ENCODE data around the gene OR51B2.

Gene OR51B2

DNA sequence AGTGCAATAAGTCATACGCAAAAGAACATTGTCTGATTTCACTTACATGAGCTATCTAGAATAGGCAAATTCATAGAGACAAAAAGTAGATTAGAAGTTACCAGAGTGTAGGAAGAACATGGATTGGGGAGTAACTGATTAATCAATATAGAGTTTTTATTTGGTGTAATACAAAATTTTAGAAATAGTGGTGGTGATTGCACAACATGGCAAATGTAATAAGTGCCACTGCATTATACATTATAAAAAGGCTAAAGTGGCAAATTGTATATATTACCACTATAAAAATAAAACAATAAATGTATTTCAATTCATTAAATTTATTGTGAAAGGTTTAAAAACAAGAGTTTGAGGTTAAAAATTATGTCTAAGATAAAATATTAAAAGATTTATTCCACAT is 13.7 kb downstream of the OR51B2 start:
- TF ChIP-seq, protein P1, sequence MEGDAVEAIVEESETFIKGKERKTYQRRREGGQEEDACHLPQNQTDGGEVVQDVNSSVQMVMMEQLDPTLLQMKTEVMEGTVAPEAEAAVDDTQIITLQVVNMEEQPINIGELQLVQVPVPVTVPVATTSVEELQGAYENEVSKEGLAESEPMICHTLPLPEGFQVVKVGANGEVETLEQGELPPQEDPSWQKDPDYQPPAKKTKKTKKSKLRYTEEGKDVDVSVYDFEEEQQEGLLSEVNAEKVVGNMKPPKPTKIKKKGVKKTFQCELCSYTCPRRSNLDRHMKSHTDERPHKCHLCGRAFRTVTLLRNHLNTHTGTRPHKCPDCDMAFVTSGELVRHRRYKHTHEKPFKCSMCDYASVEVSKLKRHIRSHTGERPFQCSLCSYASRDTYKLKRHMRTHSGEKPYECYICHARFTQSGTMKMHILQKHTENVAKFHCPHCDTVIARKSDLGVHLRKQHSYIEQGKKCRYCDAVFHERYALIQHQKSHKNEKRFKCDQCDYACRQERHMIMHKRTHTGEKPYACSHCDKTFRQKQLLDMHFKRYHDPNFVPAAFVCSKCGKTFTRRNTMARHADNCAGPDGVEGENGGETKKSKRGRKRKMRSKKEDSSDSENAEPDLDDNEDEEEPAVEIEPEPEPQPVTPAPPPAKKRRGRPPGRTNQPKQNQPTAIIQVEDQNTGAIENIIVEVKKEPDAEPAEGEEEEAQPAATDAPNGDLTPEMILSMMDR (IDR thresholded peaks at IDR 0.05; ENCODE audit: low read depth, low read length, missing control alignments) = no peak
- no peak overlapping the region for H3K4me3 ChIP-seq (replicated peaks; ENCODE audit: low read depth, low read length)
- DNase-seq (ENCODE audit: extremely low read depth, low read depth) = no peak

DNA sequence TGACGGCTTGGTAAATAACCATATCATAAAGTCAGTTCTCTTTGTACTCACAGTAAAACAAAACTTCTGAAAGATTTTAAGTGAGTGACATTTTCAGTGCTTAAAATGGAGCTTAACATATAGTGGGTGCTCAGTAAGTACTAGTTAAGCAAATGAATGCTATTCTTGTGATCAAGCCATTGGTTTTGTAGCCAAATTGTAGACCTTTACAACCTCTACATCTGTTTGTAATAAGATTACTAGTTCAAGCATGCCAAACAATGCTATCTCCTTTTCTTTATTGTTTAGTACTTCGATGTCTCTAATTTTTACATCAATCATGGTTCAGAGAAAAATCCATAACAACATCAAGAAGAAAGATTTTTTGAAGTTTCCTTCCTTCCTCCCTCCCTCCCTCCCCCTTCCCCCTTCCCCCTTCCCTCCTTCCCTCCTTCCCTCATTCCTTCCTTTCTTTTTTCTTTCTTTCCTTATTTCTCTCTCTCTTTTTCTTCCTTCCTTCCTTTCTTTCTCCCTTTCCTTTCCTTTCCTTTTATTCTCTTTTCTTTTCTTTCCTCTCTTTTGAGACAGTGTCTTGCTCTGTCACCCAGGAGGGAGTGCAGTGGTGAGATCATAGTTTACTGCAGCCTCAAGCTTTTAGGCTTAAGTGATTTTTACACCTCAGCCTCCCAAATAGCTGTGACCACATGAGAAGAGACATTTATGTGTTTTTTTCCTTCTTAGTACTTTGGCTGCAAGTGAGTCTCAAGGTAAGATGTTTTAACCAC is 16.7 kb downstream of the OR51B2 start:
- TF ChIP-seq, protein P1 (IDR thresholded peaks at IDR 0.05; ENCODE audit: low read depth, low read length, missing control alignments) = no peak
- H3K4me3 ChIP-seq (replicated peaks; ENCODE audit: low read depth, low read length) = no peak overlapping the region
- DNase-seq (ENCODE audit: extremely low read depth, low read depth) = no peak

DNA sequence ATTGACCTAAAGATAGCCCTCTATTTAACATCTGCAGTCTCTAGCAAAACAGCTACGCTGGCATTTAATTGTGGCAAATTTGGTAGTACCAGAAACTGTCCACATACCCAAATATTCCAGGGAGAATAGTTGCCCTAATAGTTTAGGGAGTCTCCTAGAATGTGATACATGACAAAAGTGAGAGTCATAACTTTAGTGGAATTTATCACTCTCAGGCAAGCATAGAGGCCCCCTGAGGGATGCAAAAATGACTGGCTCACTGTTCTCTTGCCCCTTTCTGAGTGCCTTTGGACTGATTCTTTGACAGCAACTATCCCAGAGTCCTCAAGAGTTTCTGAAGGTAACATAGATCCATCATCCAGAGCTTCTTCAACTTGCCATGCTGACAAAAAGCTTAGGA is 20.1 kb downstream of the OR51B2 start:
- TF ChIP-seq, protein P1 (IDR thresholded peaks at IDR 0.05; ENCODE audit: low read depth, low read length, missing control alignments) = no peak
- DNase-seq (ENCODE audit: extremely low read depth, low read depth) = no peak
- H3K4me3 ChIP-seq (replicated peaks; ENCODE audit: low read depth, low read length) = no peak overlapping the region

DNA sequence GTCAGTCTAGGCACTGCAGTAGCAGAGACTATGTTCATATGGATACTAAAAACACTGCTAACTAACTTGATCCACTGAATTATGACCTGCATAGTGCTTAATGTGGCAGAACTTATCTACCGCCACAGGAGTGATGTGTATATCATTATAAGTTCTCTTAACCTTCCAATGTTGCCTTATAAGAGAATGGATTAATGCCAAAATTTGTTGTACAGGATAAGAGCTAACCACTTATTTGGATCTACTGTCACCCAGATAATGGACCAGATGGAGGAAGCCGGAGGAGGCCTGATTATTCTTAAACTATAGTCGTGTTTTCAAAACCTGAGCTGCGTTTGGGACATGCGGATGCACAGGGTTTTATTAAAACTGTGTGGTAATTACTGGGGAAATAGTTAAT is 20.5 kb downstream of the OR51B2 start:
- DNase-seq (ENCODE audit: extremely low read depth, low read depth) = no peak
- TF ChIP-seq, protein P1 (IDR thresholded peaks at IDR 0.05; ENCODE audit: low read depth, low read length, missing control alignments) = no peak
- no peak overlapping the region for H3K4me3 ChIP-seq (replicated peaks; ENCODE audit: low read depth, low read length)

DNA sequence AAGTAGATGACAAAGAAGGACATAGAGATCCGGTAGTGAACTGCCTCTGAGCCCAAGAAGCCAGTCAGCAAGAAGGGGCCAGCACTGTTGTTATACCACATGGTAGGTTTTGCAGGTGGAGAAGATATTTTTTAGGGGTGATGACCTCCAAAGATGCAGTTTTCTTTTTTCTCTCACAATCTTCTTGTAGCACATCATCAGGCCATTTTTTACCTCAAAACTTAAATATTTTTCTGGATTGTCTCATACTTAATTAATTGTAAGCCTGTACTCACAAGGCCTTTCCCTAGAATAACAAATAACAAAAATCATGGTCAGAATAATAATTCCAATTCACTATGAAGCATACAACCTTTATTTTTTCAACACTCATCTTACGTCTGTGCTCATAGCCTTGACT is 22.3 kb downstream of the OR51B2 start, which contains the start of gene OR51B4:
Gene OR51B4 (minus strand): TSS at position 101 of the 400 bp plus-strand sequence. CDS start 0 bp downstream, at position 101.
- TF ChIP-seq, protein P1 (IDR thresholded peaks at IDR 0.05; ENCODE audit: low read depth, low read length, missing control alignments) = no peak
- no peak for DNase-seq (ENCODE audit: extremely low read depth, low read depth)
- no peak within 1 kb of the TSS for H3K4me3 ChIP-seq (replicated peaks; ENCODE audit: low read depth, low read length)

DNA sequence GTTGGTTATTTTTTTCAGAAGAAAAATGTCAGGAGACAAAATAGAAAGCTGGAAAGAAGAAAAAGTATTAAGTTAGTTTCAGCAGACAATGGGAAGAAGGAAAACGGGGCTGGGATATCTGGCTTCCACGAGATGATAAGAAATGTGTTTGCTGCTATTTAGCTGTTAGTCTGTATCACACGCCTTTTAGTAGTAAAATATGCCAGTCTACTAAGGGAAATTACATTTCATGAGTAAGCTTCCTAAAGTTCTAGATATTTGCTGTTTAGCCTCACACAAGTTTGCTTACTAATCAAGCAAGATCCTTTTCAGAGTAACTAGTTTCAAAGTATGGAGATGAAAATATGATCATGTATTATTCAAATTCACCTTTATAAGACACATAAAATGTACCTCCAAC is 23.8 kb downstream of the OR51B2 start:
- H3K4me3 ChIP-seq (replicated peaks; ENCODE audit: low read depth, low read length) = no peak overlapping the region
- no peak for DNase-seq (ENCODE audit: extremely low read depth, low read depth)
- TF ChIP-seq, protein P1 (IDR thresholded peaks at IDR 0.05; ENCODE audit: low read depth, low read length, missing control alignments) = no peak

Data from HFF-Myc (cell line).